ENCODE measurements around the gene RERE.

The RERE gene

DNA sequence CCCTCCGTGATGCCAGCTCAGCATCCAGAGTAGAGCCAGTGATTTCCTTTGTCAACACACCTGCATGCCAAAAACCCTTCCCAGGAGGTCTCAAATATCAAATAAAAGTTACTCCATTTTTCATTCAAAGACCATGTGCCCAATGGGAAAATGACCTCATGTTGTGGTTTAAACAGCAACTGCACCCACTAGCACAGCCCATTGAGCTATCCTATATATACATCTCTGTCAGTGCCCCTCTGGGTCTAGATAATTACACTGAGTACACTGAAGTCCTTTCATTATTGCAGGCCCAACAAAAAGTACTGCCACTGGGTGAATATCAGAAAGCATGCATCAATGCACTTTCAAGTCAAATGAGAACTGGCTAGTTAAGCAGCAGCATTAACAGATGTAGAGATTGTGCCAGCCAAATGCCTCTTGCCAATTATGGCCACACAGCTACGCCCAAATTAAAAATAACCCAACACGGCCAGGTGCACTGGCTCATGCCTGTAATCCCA, 381.8 kb downstream of the RERE start:
- DNase-seq, result no peak

DNA sequence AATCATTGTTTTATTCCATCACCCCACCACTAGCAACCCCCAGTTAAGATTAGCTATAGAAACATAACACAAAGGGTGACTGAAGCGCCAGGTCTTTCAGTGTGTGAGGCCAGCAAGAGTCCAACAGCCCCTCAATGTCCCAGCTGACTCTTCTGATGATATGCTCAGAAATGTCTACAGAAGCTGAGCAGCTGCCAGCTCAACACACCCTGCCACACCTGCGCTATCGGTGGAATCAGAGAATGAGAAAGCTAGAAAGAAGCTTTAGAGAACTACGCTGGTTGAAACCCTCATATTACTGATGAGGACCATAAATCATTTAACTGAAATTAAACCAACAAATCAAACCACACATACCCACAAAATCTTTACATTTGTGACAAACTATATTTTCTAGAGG, 383.3 kb downstream of the RERE start:
- DNase-seq, result no peak

DNA sequence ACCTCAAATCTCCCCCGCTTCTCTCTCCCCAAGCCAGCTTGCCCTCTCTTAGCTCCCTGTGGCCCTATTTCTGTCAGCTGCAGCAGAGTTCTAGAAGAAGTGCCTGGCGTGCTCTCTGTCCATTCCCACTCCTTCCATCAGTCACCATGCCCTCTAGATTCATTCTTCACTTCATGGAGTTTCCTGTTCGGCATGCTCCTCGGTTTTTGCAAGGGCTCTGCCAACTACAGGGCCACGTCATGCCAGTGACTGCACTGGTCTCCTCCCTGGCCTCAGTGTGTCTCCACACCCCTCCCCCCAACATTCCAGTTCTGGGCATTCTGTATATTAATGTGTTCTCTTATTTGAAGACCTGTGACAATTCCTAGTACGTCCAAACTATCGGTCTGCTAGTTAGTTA, 385.7 kb downstream of the RERE start:
- no peak for DNase-seq

DNA sequence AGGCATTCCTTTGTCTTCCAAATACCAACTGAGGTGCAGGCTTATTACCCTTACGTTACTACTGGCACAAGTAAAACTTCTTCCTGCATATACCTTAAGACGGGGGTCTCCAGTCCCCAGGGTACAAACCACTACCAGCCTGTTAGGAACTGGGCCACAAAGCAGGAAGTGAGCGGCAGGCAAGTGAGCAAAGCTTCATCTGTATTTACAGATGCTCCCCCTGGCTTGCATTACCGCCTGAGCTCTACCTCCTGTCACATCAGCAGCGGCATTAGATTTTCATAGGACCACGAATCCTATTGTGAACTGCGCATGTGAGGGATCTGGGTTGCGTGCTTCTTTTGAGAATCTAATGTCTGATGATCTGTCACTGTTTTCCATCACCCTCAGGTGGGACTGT, 386.4 kb downstream of the RERE start:
- DNase-seq, result no peak

DNA sequence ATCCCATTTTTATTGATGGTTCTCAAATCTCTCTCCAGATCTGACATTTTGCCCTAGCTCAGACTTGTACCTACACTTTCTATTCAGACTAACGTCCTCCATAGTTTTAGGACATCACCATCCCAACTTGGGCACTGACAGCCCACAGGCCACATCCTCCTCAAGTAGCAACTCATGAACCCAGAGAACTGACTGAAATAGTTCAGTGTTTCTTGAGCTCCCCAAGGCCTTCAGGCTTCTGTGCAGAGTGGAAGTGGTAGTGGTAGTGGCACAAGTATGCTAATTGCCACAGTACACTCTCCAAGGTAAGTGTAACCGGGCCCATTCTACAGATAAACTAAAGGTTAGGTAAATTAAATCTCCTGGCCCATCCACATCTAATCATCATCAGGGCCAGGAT, 387.0 kb downstream of the RERE start:
- no peak for DNase-seq

DNA sequence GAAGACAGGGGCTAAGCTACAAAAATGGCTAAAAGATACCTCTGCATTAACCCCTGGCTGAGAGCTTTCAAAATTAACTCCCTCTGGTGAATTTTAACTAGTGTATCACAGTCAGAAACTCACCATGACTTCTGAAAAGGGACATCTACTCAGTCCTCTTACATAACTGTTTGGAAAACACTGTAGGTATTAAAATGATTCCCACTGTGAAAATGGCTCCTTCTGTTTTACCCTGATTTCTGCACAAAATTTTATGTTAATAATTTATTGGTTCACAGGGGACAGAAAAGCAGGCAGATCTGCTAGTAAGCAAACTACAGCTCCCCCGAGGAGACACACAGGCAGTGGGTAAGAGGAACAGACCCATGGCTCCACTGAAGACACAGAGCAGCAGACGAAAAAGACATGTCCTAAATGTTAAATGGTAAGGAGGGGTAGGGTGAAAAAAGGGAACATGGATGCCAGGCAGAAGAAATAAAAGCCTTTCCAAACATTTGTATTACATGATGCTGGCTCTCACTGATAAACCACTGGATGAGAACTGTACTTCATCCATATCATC, 387.8 kb downstream of the RERE start:
- no peak for DNase-seq

DNA sequence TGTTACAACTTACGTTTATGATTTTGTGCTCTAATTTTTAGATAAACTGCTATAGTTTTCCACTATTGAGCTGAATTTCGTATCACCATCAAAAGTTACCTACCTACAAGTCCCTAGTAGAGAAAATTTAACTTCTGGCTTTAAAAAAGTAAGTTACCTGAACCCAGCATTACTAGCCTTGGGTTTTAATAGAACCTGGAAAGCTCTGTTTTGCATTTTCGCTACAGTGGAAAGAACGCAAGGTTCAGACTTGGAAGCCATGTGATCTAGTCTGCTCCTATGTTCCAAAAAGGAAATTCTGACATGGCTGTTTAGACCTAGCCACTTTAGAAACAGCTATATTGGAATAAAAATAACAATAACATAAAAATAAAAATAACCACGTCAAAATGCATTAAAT, 389.0 kb downstream of the RERE start:
- no peak for DNase-seq

DNA sequence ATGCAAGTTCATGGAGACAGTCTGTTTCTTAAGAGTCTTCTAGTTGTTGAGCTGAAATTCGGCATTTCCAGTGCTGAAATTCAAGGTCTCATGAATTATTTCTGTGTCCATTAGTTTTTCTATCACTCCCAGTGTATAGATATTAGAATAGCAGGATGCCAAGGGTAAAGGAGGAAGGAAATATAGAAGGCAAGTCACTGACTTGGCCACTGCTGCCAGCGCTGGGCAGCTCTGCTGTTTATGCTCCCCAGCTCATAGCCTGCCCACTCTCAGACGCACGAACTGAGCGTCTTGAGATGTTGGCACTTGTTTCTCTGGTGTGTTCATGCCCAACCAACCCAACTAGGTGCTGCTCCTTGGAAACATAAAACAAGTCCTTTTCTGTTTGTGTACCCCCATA, 389.5 kb downstream of the RERE start:
- no peak for DNase-seq

DNA sequence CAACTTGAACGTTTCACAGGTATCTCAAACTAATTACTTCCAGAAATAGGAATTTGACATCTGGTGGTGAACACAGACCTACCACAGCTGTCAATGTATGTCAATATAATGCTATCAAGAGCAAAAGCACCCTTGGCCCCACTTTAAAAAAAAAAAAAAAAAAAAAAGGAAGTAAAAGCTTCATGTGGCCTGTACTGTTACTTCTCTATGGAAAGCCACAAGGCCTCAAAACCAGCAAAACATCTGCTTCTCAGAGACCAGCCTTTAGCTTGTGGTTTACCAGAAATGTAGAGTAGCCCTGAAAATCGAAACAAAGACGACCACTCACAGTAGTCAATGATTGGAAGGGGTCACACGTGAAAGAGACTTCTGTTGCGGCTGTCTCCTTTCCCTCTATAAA, 389.9 kb downstream of the RERE start:
- no peak for DNase-seq

DNA sequence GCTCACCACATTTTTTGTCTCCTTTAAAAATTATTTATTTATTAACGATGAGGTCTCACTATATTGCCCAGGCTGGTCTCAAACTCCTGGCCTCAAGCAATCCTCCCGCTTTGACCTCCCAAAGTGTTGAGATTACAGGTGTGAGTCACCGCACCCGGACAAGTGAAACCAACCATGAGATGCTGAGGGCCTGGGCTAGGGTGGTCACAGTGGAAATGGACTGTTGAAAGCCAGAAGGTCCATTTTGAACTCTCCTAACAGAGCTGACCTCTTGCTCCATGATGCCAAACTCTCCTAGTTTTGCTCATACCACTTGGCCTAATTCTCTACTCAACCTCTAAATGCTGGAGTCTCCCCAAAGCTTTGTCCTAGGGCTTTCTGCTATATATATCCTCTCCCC, 390.4 kb downstream of the RERE start:
- DNase-seq, result no peak

DNA sequence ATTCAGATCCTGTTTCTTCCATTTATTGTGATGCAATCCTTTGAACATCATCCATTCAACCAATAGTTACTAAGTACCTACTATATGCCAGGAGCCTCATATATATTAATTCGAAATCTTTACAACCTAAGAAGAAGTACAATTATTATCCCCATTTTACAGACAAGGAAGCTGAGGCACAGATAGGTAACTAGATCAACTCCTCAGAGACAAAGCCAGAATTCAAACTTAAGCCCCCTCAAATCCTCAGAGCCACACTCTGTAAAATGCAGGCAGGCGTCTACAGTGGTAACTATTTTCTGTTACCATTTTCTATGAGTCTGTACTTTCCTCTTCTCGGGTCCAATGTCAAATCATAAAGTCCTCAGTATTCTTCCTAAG, 391.7 kb downstream of the RERE start:
- DNase-seq, result no peak

DNA sequence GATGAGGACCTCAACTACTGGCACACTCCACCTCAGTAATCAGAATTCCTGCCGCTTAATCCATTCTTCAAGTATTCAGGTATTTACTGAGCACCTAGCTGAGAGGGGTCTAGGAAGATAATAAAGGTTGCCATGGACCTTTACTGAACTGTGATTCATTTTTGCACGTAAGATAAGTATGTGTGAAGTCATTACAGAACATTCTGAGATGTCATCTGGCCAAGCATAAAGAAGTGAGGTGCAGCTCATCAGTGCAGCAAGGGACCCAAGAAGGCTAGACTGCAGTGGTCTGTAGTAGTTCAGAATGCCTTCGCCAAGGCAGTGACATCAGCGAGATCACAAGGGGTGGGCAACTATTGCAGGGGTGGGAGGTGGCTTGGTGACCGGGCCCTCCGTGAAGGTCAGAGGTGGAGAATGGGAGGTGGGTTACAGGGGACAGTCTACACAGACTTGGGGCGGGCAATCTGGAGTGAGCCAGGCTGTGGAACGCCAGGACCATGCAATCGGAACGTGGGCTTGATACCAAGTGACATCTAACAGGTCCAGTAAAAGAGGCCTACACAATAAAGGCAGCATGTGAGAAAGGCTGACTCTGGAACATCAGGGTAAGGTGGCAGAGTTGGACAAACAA, 392.2 kb downstream of the RERE start:
- no peak for DNase-seq

DNA sequence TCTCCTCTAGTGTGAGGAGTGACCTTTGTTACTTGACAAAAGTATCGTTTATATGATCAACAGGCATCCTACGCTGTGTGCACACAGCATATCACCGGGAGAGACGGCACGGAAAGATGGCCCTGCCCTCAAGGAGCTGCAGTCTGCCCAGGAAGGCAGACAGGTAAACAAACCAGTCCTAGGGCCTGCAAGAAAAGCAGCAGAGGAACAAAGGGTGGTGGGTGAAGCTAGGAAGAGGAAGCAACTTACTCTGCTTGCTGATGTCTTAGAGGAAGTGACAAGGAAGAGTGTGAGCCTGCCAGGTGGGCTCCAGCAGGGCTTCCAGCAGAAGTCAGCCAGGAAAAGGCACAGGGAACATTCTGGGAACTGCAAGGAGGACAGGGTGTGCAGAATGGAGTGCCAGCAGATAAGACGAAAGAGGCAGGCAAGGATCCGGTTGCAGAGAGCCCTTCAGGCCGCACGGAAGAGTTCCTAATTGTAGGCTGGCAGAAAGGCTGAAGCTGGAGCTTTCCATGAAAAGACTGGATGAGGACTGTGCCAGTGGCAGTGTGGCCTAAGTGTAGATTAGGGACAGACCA, 392.8 kb downstream of the RERE start:
- no peak for DNase-seq

DNA sequence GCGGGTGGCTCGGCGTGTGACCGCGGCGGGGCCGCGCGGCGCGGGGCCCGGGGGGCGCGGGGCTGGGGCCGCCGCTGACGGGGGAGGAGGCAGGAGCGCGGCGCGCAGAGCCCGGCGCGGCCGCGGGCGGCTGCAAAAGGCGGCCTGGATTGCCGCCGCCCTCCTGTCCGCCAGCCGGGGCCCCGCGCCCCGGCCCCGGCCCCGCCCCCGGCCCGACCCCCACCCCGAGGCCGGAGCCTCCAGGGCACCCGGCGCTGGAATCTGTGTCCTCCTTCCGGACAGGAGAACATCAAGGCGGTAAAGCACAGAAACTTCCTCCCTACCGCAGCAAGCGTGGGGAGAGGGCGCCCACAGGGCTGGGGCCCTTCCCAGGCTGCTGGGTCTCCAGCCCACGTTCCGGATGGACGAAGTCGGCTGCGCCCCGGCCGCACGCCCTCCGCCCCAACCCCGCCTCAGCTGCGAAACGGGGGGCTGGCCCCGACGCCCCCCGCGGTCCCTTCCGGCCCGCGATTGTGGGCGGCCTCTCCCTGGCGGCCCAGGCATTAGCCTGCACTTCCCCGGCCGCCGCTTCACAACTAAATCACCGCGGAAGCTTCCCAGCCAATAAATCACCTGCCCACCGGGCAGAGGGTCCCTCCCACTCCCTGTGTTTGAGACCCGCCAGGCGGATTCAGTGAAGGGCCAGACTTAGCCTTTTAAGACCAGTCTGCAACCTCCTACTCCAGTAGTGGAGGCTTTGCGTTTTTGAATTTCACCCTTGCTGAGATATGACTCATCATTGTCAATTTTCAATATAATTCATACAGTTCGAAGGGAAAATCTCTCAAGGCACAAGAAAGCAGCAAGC, 393.5 kb downstream of the RERE start:
- peak; percentile 81 for DNase-seq

DNA sequence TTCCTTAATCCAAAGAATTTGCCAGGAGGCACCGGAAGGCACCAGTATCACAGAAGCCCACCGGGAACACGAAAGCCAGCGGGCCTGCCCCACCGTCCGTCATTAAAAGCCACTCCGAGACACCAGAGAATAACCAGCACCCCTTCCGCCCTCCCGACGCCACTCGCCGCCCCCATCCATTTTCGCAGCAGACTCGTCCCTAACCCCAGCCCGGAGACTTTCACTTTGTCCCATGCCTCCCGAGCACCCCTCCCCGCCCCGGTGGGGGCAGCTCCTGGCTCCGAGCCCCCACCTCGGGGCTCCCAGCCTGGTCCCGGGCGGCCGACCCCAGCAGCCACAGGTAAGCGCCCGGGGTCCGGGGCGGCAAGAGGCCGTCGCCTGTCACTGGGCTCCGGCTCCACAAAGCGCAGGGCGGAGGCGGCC, 394.2 kb downstream of the RERE start:
- peak; percentile 65 for DNase-seq

DNA sequence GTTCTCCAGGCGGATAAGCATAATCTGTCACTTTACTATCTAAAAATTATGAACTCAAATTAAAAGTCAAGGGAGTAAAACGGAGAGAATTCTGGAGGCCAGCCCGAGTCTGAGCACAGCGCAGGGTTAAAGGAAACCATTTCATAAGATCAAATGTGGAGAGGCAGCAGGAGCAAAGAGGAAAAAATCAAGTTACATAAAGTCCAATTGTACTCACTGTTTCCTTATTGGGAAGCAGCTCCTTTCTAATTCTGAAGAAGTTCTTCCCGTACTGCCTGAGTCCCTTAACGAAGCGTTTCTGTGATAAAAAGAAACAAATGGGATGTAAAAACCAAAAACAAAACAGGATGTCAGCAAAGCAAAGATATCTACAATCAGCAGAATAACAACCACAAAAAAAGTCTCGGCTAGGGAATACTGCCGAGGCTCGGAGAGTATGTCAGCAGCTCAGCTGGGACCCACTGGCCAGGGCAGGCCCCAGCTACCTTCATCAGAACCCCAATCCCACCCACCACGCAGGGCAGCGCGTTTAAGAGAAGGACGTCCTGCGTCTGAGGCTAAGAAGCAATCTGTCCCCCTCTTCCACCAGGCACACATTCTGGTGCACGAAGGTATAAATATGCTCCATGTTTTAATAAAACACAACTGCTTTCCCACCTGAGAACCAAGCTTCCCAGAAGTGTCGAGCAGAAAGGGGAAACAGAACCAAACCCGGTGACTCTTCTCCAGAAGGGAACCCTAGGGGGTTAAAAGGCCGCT, 394.8 kb downstream of the RERE start:
- DNase-seq, result peak; percentile 62

DNA sequence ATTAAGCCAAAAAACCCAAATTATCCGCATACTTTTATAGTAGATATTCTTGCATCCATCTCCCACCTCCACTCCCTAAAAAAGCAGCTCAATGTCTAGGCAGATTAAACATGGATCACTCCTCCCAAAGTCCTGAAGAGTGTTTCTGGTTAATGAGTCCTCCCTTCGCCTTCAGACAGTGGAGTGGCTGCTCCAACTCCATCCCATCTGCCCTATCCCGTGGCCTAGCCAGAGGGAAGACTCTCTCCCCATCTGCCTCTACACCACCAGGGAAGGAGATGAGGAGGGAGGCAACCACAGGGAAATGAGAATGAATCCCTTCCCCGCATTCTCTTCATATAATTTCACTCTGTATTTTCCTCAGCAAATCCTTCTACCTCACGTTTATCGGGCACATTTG, 395.7 kb downstream of the RERE start:
- DNase-seq, result no peak

DNA sequence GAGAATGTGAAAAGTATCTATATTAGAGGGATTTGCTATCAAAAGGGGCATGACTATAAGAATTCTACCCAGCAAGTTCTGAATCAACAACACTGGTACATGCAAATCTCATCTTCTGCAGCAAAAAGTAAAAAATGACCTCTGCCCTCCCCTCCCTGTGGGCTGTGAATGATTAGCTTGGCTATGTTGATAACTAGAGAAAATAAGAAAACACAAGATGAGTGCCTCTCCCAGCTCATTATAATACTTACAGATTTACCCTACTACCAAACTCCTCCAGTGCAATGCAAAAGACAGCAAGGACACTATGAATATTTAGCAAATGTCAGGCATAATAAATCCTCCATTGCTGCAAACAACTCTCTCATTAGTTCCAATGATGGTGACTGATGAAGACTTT, 397.1 kb downstream of the RERE start:
- no peak for DNase-seq

DNA sequence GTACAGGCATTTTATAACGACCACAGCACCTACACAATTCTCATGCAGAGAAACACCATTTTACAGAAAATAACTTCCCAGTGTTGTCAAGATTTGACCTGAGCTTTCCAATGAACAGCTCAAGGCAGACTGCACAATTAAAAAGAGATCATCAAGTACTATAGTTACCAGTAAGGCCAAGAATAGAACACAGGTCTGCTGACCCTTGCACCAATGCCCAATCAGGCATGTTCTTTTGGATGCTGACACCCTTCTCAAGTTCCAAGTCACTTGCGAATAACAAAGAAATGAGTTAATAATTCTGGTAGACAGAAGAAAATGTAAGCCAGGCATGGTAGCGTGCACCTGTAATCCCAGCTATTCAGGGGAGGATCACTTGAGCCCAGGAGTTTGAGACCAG, 397.6 kb downstream of the RERE start:
- no peak for DNase-seq

DNA sequence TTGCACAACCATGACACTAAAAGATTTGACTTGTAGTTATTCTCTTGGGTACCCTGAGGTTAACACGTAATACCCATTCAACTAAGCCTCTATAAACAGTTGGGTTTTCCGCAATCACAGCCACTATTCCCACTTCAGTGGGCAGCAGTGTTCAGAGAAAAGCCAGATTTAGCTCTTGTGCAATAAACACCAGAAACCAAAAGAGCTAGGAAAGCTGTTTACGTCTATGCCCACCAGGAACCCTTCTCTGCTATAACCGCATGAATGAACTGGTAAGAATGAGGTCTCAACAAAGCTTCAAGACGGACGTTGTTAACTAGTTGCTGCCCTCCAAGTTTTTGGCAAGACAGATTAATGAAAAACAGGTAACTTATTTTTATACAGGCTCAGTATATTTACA, 398.3 kb downstream of the RERE start:
- DNase-seq, result no peak

DNA sequence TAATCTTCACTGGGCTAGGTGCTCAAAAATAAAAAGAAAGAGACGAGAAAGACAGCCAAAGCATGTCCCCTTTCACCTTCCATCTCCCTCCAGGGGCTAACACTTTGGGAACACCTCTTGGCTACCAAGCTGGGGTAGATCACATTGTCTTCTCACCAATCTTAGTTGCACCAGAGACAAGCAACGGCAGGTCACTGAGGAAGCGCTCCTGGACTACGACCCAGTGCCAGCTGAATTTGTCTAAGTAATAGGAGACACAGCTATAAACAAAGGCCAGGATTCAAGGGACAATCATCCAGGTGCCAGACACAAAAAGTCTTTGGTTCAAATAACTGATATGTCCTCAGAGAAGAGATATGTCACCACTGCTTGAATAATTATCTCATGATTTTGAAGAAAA, 399.1 kb downstream of the RERE start:
- DNase-seq, result no peak

DNA sequence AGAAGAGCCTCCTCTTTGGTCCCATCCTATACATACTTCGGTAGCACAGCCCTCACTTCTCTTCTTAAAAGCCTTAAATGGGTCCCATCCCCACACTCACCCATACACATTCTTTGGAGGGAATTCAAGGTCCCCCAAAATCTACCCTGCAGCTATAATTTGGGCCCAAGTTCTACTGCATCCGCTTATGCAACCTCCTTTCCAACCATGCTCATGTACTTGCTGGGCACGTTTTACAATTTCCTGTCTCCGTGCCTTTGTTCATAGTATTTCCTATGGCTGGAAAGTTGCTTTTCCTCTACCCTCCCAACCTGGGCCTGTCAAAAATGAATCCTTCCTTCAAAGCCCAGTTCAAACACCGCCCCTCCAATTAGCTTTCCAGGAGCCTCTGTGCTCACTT, 399.8 kb downstream of the RERE start:
- DNase-seq, result no peak

DNA sequence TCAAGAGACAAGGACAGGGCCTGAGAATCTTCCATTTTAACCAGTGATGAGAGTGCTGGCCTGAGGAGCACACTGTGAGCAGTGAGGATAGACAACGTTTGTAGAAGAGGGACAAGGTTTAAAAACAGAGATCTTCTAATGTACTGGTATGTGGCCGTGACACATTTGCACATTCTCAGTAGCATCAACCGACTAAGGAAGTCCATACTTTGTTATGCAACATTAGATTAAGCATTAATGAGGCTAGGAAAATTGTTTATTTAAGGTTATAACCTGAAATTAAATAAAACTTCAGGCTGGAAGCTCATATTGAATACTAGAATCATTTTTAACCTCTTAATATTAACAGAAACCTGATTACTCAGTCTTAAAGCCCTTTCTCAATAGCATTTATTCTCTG, 400.6 kb downstream of the RERE start:
- no peak for DNase-seq
